Measurements from ENCODE around the gene CS. TPM values are rescaled to one million over a fixed set of nuclear protein-coding genes. Genes with fewer than 3 reads are reported as not detected.
"Not testable (repeated sequence)": the region's sequence is repeated elsewhere in the genome, so short reads cannot be mapped to it uniquely, and the experiment has no call there.

CS gene
- 311 and 317 TPM in 2 replicates for total RNA-seq

DNA sequence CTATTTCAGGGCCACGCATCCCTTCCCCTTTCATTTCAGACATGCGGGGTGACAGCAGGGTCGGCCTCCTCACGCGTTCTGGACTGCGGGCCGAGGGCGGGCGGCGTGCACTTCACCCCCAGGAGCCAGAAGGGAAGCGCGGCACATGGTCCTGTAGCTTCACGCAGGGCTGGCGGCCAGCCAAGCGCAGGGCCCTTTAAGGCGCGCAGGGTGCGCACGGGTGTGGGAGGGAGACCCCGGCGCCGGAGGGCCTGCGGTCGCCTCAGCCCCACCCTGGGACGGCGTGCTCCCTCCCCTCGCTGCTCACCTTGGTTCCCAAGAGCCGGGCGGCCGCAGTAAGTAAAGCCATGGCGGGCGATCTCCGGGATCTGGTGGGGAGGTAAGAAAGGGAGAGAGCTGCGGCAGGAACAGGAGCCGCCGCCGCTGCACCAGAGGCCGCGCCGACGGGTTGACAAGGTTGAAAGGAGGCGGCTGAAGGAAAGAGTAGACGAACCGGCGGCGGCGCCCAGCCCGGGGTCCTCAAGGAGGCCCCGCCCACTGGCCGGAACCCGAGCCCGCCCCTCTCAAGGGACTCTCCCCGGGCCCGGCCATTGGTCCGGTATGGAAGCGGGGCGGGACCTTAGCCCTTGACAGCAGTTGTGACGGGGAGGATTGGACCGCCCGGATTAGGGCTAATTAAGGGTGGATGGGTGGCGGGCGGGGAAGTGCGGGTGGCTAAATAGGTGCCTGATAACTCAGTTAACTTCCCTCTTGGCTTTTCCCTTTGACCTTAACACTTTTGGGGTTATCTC, at the start of gene CS:
CS (minus strand) TSS at position 478 of the 791 bp plus-strand sequence; CDS start at position 349, 129 bp downstream.
- intact Hi-C loops (cut with micrococcal nuclease): loop anchor here (1.0 to 2.0 kb wide), 9 partner anchors 16 to 483 kb away; partner anchors contain the start of genes COQ10A, IL23A, PAN2 and SARNP
- peaks cover 39% of the 10 kb centered on the region for H3K4me1 Mint-ChIP-seq

DNA sequence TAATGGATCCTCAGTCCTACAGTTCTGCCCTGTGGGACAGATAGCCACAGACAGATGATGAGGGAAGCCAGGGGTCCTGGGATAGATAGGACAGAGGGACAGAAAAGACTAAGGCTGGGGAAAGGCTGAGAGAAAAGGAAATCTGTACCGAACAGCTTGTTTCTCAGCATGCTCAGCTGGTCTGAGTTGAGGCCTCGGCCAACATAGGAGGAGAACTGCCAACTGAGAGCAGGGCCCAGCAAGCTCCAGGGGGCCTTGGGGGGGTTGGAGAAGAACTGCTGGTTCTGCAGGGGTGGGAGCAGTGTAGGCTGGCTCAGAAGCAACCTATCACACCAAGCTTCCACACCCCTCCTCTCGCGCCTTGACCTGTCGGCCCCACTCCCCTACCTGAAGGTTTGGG, 48.6 kb upstream of the CS start:
- no peak for DNase-seq
- intact Hi-C loops (cut with micrococcal nuclease): no loop called here
- H3K4me1 Mint-ChIP-seq: peaks cover 3% of the 10 kb centered on the region
- peaks cover 59% of the 10 kb centered on the region for H3K36me3 Mint-ChIP-seq (ENCODE audit: low read depth)
- no peaks in the 10 kb centered on the region for H3K9me3 Mint-ChIP-seq
- H3K4me3 Mint-ChIP-seq: no peak overlapping the region
- H3K27ac Mint-ChIP-seq: no peak overlapping the region
- H3K27me3 Mint-ChIP-seq: no peaks in the 10 kb centered on the region

More for the DNA sequence above, at the start of gene CS:
- no peaks in the 10 kb centered on the region for H3K27me3 Mint-ChIP-seq
- H3K36me3 Mint-ChIP-seq (ENCODE audit: low read depth): peaks cover 28% of the 10 kb centered on the region
- peak within 1 kb of the TSS; percentile 99 for H3K4me3 Mint-ChIP-seq
- no peaks in the 10 kb centered on the region for H3K9me3 Mint-ChIP-seq
- peak; percentile 99 for DNase-seq
- H3K27ac Mint-ChIP-seq: peak within 1 kb of the TSS; percentile 97

DNA sequence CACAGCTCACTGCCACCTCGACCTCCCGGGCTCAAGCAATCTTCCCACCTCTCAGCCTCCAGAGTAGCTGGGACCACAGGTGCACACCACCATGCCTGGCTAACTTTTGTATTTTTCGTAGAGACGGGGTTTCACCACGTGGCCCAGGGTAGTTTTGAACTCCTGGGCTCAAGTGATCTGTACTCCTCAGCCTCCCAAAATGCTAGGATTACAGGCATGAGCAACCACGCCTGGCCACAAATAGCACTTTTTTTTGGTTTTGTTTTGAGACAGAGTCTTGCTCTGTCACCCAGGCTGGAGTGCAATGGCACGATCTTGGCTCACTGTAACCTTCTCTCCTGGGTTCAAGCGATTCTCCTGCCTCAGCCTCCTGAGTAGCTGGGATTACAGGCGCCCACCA, 47.1 kb upstream of the CS start:
- H3K27ac Mint-ChIP-seq: peak overlapping the region; percentile 25
- H3K4me3 Mint-ChIP-seq; DNase-seq; intact Hi-C loops (cut with micrococcal nuclease); H3K4me1 Mint-ChIP-seq; H3K9me3 Mint-ChIP-seq; H3K27me3 Mint-ChIP-seq: not testable (repeated sequence)
- peaks cover 67% of the 10 kb centered on the region for H3K36me3 Mint-ChIP-seq (ENCODE audit: low read depth)

DNA sequence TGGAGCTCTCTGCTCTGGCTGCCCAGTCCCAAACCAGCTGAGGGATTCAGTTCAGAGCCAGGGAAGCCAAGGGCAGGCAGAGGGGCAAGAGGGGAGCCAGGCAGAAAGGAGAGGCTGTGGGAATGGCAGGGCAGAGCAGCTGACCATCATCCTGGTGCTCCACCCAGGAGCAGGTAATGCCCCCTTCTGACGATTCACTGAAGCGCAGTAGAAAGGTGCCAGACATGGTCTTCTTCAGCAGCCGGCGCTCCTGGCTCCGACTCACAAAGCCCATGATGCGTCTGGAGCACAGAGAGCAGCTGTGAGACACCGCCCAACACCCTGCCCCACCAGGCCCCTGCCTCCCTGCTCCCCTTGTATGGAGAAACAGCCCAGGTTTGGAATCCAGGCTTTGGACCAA, 46.5 kb upstream of the CS start:
- Mint-ChIP-seq H3K9me3 (no peaks in the 10 kb centered on the region), H3K36me3 (ENCODE audit: low read depth) (peaks cover 68% of the 10 kb centered on the region), H3K4me1 (peaks cover 3% of the 10 kb centered on the region), H3K27me3 (no peaks in the 10 kb centered on the region), H3K27ac (peak overlapping the region; percentile 58), H3K4me3 (no peak overlapping the region)
- DNase-seq: no peak
- intact Hi-C loops (cut with micrococcal nuclease): no loop called here

DNA sequence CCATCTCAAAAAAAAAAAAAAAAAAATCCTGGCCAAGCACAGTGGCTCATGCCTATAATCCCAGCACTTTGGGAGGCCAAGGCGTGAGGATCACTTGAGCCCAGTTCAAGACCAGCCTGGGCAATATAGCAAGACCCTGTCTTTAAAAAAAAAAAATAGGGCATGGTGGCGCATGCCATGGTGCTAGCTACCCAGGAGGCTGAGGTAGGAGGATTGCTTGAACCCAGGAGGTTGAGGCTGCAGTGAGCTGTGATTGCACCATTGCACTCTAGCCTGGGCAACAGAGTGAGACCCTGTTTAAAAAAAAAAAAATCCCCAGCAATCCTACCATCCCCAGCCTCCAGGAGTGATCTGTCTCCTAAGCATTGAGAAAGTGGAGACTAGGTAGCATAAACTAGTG, 42.2 kb upstream of the CS start:
- H3K27ac Mint-ChIP-seq; DNase-seq; H3K4me3 Mint-ChIP-seq; intact Hi-C loops (cut with micrococcal nuclease); H3K9me3 Mint-ChIP-seq; H3K27me3 Mint-ChIP-seq: not testable (repeated sequence)
- peaks cover 35% of the 10 kb centered on the region for H3K4me1 Mint-ChIP-seq
- H3K36me3 Mint-ChIP-seq (ENCODE audit: low read depth): peaks cover 53% of the 10 kb centered on the region

DNA sequence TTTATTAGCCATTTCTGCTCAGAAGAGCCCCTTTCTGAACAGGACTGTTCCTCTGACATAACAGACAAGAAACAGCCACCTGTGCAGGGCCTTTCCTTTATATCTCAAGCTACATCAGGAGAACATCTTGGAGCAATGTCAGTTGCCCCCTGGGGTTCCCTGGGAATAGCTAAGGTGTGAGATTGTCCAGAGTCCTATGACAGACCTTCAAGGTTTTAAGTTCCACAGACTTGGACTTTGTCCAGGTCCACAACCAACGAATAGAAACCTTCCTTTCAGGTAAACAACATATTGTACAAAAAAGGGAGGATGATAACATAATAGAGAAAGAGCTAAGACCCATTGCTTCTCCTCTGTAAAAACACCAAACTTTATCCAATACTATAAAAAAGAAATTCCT, 41.5 kb upstream of the CS start:
- H3K27ac Mint-ChIP-seq: no peak overlapping the region
- peaks cover 48% of the 10 kb centered on the region for H3K36me3 Mint-ChIP-seq (ENCODE audit: low read depth)
- H3K27me3 Mint-ChIP-seq: no peaks in the 10 kb centered on the region
- peaks cover 37% of the 10 kb centered on the region for H3K4me1 Mint-ChIP-seq
- H3K4me3 Mint-ChIP-seq: no peak overlapping the region
- DNase-seq: no peak
- intact Hi-C loops (cut with micrococcal nuclease): no loop called here
- no peaks in the 10 kb centered on the region for H3K9me3 Mint-ChIP-seq

DNA sequence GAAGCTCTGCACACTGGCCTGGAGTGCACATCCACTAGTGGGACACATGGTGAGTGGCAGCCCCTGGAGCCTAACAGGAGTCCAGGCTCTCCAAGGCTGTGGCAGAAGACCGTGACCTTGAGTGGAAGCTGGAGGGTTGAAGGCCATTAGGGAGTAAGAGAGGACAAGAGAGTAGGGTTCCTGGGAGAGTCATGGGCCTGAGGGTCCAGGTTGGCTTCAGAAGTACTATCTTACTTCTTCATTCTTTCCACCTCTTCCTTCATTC, 39.0 kb upstream of the CS start:
- peak overlapping the region; percentile 95 for H3K4me3 Mint-ChIP-seq

DNA sequence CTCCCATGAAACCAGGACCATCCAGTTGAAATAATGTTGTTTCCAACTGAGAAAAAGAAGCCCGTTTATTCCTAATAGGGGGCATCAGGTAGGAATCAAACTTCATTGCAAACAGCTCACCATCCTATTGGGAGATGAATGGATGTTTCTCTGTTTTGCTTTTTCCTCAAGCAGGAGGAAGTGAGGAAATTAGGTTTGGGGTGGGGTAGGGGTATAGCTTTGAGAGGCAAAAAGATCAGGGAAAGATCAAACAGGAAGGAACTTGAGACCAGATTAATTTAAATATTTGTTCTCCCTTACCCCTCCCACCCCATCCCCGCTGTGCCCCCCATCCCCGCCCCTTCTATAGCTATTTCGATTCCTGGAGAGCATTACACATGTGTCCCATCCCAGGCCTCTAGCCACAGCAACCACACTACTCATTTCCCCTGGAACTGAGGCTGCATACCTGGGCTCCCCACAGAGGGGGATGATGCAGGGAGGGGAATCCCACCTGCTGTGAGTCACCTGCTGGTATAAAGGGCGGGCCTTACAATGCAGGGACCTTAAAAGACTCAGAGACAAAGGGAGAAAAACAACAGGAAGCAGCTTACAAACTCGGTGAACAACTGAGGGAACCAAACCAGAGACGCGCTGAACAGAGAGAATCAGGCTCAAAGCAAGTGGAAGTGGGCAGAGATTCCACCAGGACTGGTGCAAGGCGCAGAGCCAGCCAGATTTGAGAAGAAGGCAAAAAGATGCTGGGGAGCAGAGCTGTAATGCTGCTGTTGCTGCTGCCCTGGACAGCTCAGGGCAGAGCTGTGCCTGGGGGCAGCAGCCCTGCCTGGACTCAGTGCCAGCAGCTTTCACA, 38.4 kb upstream of the CS start, which contains the start of gene IL23A:
IL23A (plus strand) TSS at position 577 of the 850 bp plus-strand sequence; CDS start at position 738, 161 bp downstream.
- Mint-ChIP-seq H3K4me3 (peak within 1 kb of the TSS; percentile 95), H3K27me3 (no peaks in the 10 kb centered on the region), H3K36me3 (ENCODE audit: low read depth) (peaks cover 31% of the 10 kb centered on the region), H3K4me1 (peaks cover 47% of the 10 kb centered on the region), H3K27ac (peak within 1 kb of the TSS; percentile 100), H3K9me3 (no peaks in the 10 kb centered on the region)
- intact Hi-C loops (cut with micrococcal nuclease): loop anchor here (1.0 to 10.0 kb wide), 4 partner anchors 22 to 296 kb away; partner anchors contain the start of genes BAZ2A, CS and STAT2
- DNase-seq: peak; percentile 93

More for the DNA sequence above, 39.0 kb upstream of the CS start:
- peaks cover 35% of the 10 kb centered on the region for H3K36me3 Mint-ChIP-seq (ENCODE audit: low read depth)
- DNase-seq: no peak
- no peaks in the 10 kb centered on the region for H3K9me3 Mint-ChIP-seq
- no peaks in the 10 kb centered on the region for H3K27me3 Mint-ChIP-seq
- peak overlapping the region; percentile 100 for H3K27ac Mint-ChIP-seq
- intact Hi-C loops (cut with micrococcal nuclease): loop anchor here (10.0 kb wide), 1 partner anchor 296 kb away; the partner anchor contains the start of gene BAZ2A
- peaks cover 44% of the 10 kb centered on the region for H3K4me1 Mint-ChIP-seq

DNA sequence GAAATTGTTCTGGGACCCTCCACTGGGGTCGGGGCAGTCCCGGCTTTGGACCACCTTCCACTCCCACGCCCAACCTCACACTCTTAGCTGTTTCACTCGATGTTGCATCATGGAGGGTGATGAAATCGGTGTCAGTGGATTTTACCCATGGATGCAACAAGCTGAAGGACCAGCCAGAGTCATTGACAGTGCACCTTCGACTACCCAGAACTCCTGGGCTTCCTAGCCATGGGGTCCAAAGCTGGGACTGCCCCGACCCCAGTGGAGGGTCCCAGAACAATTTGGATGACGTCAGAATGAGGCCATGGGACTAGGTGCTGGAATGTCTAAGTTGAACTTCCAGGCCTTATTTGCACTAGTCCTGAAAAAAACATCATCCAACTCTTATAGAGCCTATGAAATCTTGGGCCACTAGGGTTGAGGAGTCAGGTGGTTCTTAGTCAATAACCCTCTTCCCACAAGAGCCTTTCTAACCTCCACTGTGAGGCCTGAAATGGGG, 37.7 kb upstream of the CS start:
- no peaks in the 10 kb centered on the region for H3K27me3 Mint-ChIP-seq

DNA sequence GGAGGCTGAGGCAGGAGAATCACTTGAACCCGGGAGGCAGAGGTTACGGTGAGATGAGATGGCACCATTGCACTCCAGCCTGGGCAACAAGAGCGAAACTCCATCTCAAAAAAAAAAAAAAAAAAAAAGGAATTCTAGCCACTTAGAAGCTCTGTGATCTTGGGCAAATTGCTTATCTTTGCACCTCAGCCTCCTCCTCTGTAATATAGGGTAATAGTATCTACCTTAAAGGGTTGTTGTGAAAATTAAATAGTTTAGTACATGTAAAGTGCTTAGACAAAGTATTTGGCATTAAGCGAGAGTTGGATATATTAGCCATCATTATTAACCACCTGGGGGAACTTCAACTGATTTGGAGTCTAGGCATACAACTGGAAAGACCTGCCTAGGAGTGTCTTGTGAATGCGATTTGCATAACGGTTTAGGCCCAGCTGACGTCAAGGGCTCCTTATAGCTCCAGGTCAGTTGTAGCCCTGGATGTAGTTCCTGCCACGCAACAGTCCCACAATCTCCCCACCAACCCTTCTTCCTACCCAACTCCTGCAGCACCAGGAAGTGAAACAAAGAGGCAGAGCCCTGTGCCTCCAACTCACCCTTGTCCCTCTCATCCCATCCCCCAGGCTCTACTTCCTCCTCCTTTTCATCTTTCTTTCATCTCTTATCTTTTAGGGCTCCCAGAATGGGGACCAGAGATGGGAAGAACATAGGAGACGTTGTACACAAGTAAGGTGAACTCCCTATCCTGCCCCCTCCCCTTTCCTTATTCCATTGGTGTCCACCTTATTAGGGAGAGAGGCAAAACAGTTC, 36.4 kb upstream of the CS start:
- Mint-ChIP-seq H3K4me1 (peaks cover 57% of the 10 kb centered on the region), H3K36me3 (ENCODE audit: low read depth) (peaks cover 20% of the 10 kb centered on the region), H3K9me3 (no peaks in the 10 kb centered on the region), H3K27ac (peak overlapping the region; percentile 51), H3K4me3 (peak overlapping the region; percentile 26), H3K27me3 (no peaks in the 10 kb centered on the region)
- DNase-seq: no peak
- intact Hi-C loops (cut with micrococcal nuclease): loop anchor here (10.0 kb wide), 1 partner anchor 298 kb away; the partner anchor contains the start of gene BAZ2A

More for the DNA sequence above, 37.7 kb upstream of the CS start:
- H3K36me3 Mint-ChIP-seq (ENCODE audit: low read depth): peaks cover 25% of the 10 kb centered on the region
- peak overlapping the region; percentile 95 for H3K4me3 Mint-ChIP-seq
- intact Hi-C loops (cut with micrococcal nuclease): loop anchor here (1.0 to 10.0 kb wide), 4 partner anchors 22 to 297 kb away; partner anchors contain the start of genes BAZ2A, CS and STAT2
- peaks cover 52% of the 10 kb centered on the region for H3K4me1 Mint-ChIP-seq
- H3K27ac Mint-ChIP-seq: peak overlapping the region; percentile 100
- no peaks in the 10 kb centered on the region for H3K9me3 Mint-ChIP-seq
- no peak for DNase-seq

DNA sequence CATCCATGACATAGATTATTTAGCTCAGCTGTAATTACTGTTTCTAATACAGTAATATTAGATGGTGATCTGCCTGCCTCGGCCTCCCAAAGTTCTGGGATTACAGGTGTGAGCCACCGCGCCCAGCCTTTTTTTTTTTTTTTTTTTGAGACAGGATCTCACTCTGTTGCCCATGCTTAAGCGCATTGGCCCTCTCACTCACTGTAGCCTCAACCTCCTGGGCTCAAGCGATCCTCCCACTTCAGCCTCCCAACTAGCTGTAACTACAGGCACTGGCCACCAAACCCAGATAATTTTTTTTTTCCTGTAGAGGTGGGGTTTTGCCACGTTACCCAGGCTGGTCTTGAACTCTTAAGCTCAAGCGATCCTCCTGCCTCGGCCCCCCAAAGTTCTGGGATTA, 35.4 kb upstream of the CS start:
- H3K27ac Mint-ChIP-seq, DNase-seq, H3K4me3 Mint-ChIP-seq, H3K27me3 Mint-ChIP-seq, H3K9me3 Mint-ChIP-seq: not testable (repeated sequence)
- Mint-ChIP-seq H3K36me3 (ENCODE audit: low read depth) (peaks cover 15% of the 10 kb centered on the region), H3K4me1 (peaks cover 55% of the 10 kb centered on the region)
- intact Hi-C loops (cut with micrococcal nuclease): loop anchor here (10.0 kb wide), 1 partner anchor 299 kb away; the partner anchor contains the start of gene BAZ2A

DNA sequence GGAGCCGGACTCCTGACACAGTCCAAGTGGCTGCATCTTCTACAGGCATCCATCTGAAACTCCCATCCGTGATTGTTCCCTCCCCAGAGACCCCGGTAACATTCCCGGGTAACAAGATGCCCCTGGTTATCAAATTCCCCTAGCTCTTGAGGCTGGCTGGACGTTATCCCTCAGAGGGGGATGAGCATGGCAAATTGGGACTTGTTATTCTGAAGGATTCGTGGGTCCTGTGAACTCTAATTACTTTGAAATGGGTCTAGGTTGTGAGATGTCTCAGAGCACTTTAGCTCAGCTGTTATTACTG, 34.3 kb upstream of the CS start:
- no peak for DNase-seq
- intact Hi-C loops (cut with micrococcal nuclease): loop anchor here (1.0 to 10.0 kb wide), 3 partner anchors 18 to 300 kb away; partner anchors contain the start of genes BAZ2A and STAT2
- Mint-ChIP-seq H3K4me1 (peaks cover 48% of the 10 kb centered on the region), H3K27ac (peak overlapping the region; percentile 99), H3K36me3 (ENCODE audit: low read depth) (peaks cover 7% of the 10 kb centered on the region), H3K4me3 (peak overlapping the region; percentile 88), H3K27me3 (no peaks in the 10 kb centered on the region), H3K9me3 (no peaks in the 10 kb centered on the region)
